H9 (cell line): Measurements from ENCODE around the gene SELENOM. TPM values are rescaled to one million over a fixed set of nuclear protein-coding genes. Genes with fewer than 3 reads are reported as not detected.
"Not testable (repeated sequence)": the region's sequence is repeated elsewhere in the genome, so short reads cannot be mapped to it uniquely, and the experiment has no call there.

Source experiments
- DNase-seq: peaks from one replicate; pipeline ENCODE4 v3.0.0-alpha.2; 2017
- H2AFZ ChIP-seq: one replicate; pipeline ENCODE4 v1.6.1; 2013; ENCODE audit warnings: mild to moderate bottlenecking, low read length, control low read depth, moderate library complexity
- H2AK5ac ChIP-seq: 2 replicates; pipeline ENCODE4 v1.6.1; 2013; ENCODE audit warnings: low read length, control low read depth, mixed read lengths; ENCODE audit not compliant: insufficient read length
- H2BK120ac ChIP-seq: one replicate; pipeline ENCODE4 v1.6.1; 2013; ENCODE audit warnings: low read depth, mild to moderate bottlenecking, low read length, control low read depth, inconsistent platforms; ENCODE audit not compliant: poor library complexity, severe bottlenecking
- H2BK12ac ChIP-seq: 2 replicates; pipeline ENCODE4 v1.6.1; 2013; ENCODE audit warnings: low read length, control low read depth, mixed read lengths, low read depth; ENCODE audit not compliant: insufficient read length
- H2BK15ac ChIP-seq: 2 replicates; pipeline ENCODE4 v1.6.1; 2013; ENCODE audit warnings: low read depth, low read length, control low read depth
- H2BK20ac ChIP-seq: one replicate; pipeline ENCODE4 v1.6.1; 2013; ENCODE audit warnings: low read depth, mild to moderate bottlenecking, low read length, control low read depth, inconsistent platforms; ENCODE audit not compliant: poor library complexity, severe bottlenecking
- H2BK5ac ChIP-seq: 2 replicates; pipeline ENCODE4 v1.6.1; 2013; ENCODE audit warnings: low read length, control low read depth, mixed read lengths; ENCODE audit not compliant: insufficient read length
- H3K14ac ChIP-seq: 2 replicates; pipeline ENCODE4 v1.6.1; 2013; ENCODE audit warnings: low read length, control low read depth; ENCODE audit not compliant: insufficient read depth
- H3K18ac ChIP-seq: 2 replicates; pipeline ENCODE4 v1.6.1; 2013; ENCODE audit warnings: low read depth, mild to moderate bottlenecking, mixed read lengths, low read length, control low read depth; ENCODE audit not compliant: insufficient read length
- H3K23ac ChIP-seq: 2 replicates; pipeline ENCODE4 v1.6.1; 2013; ENCODE audit warnings: low read length, control low read depth, mixed read lengths, low read depth; ENCODE audit not compliant: insufficient read length
- H3K23me2 ChIP-seq: 2 replicates; pipeline ENCODE4 v1.6.1; 2013; ENCODE audit warnings: low read depth, mild to moderate bottlenecking, mixed read lengths, low read length, control low read depth; ENCODE audit not compliant: insufficient read length, poor library complexity, severe bottlenecking
- H3K27ac ChIP-seq: 2 replicates; pipeline ENCODE4 v1.5.1; 2013; ENCODE audit warnings: low read length, control low read depth, mixed read lengths, low read depth; ENCODE audit not compliant: insufficient read length
- H3K27me3 ChIP-seq: 2 replicates; pipeline ENCODE4 v1.6.1; 2013; ENCODE audit warnings: low read length, control low read depth, inconsistent platforms; ENCODE audit not compliant: insufficient read depth
- H3K4ac ChIP-seq: 2 replicates; pipeline ENCODE4 v1.6.1; 2013; ENCODE audit warnings: low read depth, mild to moderate bottlenecking, control low read depth, inconsistent platforms, low read length, moderate library complexity
- H3K4me1 ChIP-seq: 2 replicates; pipeline ENCODE4 v1.6.1; 2013; ENCODE audit warnings: low read length, control low read depth, inconsistent platforms; ENCODE audit not compliant: insufficient read depth
- H3K4me2 ChIP-seq: 2 replicates; pipeline ENCODE4 v1.6.1; 2013; ENCODE audit warnings: low read length, control low read depth, mixed read lengths; ENCODE audit not compliant: insufficient read length, insufficient read depth
- H3K56ac ChIP-seq: 2 replicates; pipeline ENCODE4 v1.6.1; 2013; ENCODE audit warnings: low read depth, mild to moderate bottlenecking, mixed read lengths, low read length, control low read depth; ENCODE audit not compliant: insufficient read length
- H3K79me1 ChIP-seq: 2 replicates; pipeline ENCODE4 v1.6.1; 2013; ENCODE audit warnings: low read depth, mild to moderate bottlenecking, moderate library complexity, low read length, control low read depth, inconsistent platforms; ENCODE audit not compliant: insufficient read depth, poor library complexity, severe bottlenecking
- H3K79me2 ChIP-seq: 2 replicates; pipeline ENCODE4 v1.6.1; 2013; ENCODE audit warnings: low read length, control low read depth, inconsistent platforms; ENCODE audit not compliant: insufficient read depth
- H3K9ac ChIP-seq: 2 replicates; pipeline ENCODE4 v1.6.1; 2013; ENCODE audit warnings: low read length, control low read depth, mixed read lengths; ENCODE audit not compliant: insufficient read length; ENCODE audit errors: extremely low read depth
- H3K9me3 ChIP-seq: one replicate; pipeline ENCODE4 v1.6.1; 2013; ENCODE audit warnings: low read depth, low read length, inconsistent platforms; ENCODE audit not compliant: control insufficient read depth
- H3T11ph ChIP-seq: one replicate; pipeline ENCODE4 v1.6.1; 2013; ENCODE audit warnings: mild to moderate bottlenecking, low read length, control low read depth, inconsistent platforms
- H4K20me1 ChIP-seq: one replicate; pipeline ENCODE4 v1.6.1; 2013; ENCODE audit not compliant: control insufficient read depth, insufficient read length, insufficient read depth
- H4K5ac ChIP-seq: 2 replicates; pipeline ENCODE4 v1.6.1; 2013; ENCODE audit warnings: low read depth, mild to moderate bottlenecking, mixed read lengths, low read length, control low read depth; ENCODE audit not compliant: insufficient read length
- H4K8ac ChIP-seq: replicated peaks from 2 replicates; pipeline ENCODE4 v1.6.1; 2013; ENCODE audit warnings: low read length, control low read depth, mixed read lengths, low read depth; ENCODE audit not compliant: insufficient read length
- H4K91ac ChIP-seq: 2 replicates; pipeline ENCODE4 v1.6.1; 2013; ENCODE audit warnings: low read depth, mild to moderate bottlenecking, moderate library complexity, mixed read lengths, low read length, control low read depth; ENCODE audit not compliant: insufficient read length
- H3K27ac Mint-ChIP-seq, 3 experiments: 2 replicates in 2 of 3; 3 replicates in 1 of 3; pipeline ENCODE4 v1.8.0; 2020 to 2021; ENCODE audit warnings: mixed read lengths in 3 of 3, mild to moderate bottlenecking in 1 of 3, moderate library complexity in 1 of 3
- H3K27me3 Mint-ChIP-seq: 2 replicates; pipeline ENCODE4 v1.8.0; 2021; ENCODE audit warnings: low read depth, mild to moderate bottlenecking, moderate library complexity, mixed read lengths
- H3K36me3 Mint-ChIP-seq, 3 experiments: 2 replicates in 2 of 3; 3 replicates in 1 of 3; pipeline ENCODE4 v1.8.0; 2020 to 2021; ENCODE audit warnings: low read depth in 3 of 3, mixed read lengths in 3 of 3; ENCODE audit not compliant: insufficient read depth in 1 of 3
- H3K4me1 Mint-ChIP-seq, 2 experiments: 2 replicates each; pipeline ENCODE4 v1.8.0; 2020; ENCODE audit warnings: mixed read lengths in 2 of 2
- H3K4me3 Mint-ChIP-seq, 2 experiments: 2 replicates in 1 of 2; 3 replicates in 1 of 2; pipeline ENCODE4 v1.8.0; 2020 to 2021; ENCODE audit warnings: mild to moderate bottlenecking in 2 of 2, mixed read lengths in 2 of 2, moderate library complexity in 1 of 2
- H3K9me3 Mint-ChIP-seq, 2 experiments: 2 replicates in 1 of 2; 3 replicates in 1 of 2; pipeline ENCODE4 v1.8.0; 2020; ENCODE audit warnings: mild to moderate bottlenecking in 2 of 2, mixed read lengths in 2 of 2, moderate library complexity in 1 of 2
- WGBS: extraction: QIAGEN DNeasy Blood & Tissue Kit; methylation state at CpG from one replicate; pipeline ENCODE4 v1.1.7; 2013; ENCODE audit warnings: missing lambda C conversion rate, low lambda C conversion rate, mixed read lengths; ENCODE audit not compliant: insufficient read length; ENCODE audit errors: extremely low coverage; 5-methylcytosine and 5-hydroxymethylcytosine counted together
- total RNA-seq: library from RNA; stranded (reverse); gene quantifications from 2 replicates; pipeline ENCODE4 v1.2.1, GENCODE V29; 2021

The SELENOM gene
- total RNA-seq, 1 experiment from 2014 or later: 18.6 TPM

DNA sequence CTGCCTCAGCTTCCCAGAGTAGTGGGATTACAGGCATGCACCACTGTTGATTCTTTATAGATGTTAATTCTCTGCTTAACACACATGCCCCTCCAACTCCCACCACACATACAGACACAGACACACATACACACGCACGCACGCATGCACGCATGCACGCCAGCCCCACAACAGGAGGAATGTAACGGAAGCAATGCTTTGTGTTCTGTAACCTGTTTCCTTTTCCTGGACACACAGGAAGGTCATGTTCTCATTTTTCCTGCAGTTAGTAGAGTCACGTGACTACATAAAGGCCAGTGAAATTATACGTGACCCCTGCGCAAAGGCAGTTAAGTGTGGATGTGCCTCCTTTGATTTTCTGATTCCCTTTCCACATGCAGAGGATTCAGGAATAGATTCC, 34.2 kb downstream of the SELENOM start:
- not testable (repeated sequence) for H3K27ac Mint-ChIP-seq
- WGBS: no CpG with 5 or more reads among the region's 9 CpGs

DNA sequence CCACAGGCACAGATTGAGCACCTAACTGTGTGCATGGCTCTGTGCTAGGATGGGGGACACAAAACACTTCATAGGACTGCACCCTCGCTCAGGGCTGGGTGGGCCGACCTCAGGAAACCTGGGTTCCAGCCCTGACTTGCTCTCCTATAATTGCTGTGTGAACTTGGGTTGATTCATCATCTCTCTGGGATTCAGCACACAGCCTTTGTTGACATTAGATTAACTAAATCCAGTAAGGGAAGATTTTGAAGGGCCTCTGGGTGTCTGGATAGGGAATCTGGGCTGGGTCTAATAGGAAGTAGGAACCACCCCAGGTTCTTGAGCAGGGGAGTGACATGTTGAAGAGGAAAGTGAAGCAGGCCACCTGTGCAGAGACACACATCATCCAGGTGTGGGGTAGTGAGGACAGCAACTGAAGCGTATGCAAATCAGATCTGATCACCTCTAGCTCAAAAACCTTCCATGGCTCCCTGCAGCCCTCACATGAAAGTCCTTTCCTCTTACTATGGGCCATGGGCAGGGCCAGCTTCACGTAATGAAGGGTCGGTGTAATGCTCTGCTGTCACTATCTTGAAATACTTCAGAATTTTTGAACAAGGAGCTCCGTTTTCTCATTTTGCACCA, 37.6 kb downstream of the SELENOM start:
- H3K4me3 Mint-ChIP-seq, H4K91ac ChIP-seq, H3K79me2 ChIP-seq, H3K36me3 Mint-ChIP-seq, H3K4me1 Mint-ChIP-seq, H3K27me3 ChIP-seq, H3K18ac ChIP-seq, H2AK5ac ChIP-seq, H4K8ac ChIP-seq, H3K27ac ChIP-seq, H3T11ph ChIP-seq, H3K9me3 ChIP-seq, H3K56ac ChIP-seq, H3K4ac ChIP-seq, H2AFZ ChIP-seq, H3K23me2 ChIP-seq, DNase-seq, H3K23ac ChIP-seq, H3K4me2 ChIP-seq, H2BK120ac ChIP-seq, H4K20me1 ChIP-seq, H3K9me3 Mint-ChIP-seq, H2BK12ac ChIP-seq, H3K79me1 ChIP-seq, H3K9ac ChIP-seq, H2BK20ac ChIP-seq, H3K14ac ChIP-seq, H3K4me1 ChIP-seq, H2BK15ac ChIP-seq, H3K27ac Mint-ChIP-seq, H2BK5ac ChIP-seq, H4K5ac ChIP-seq: not testable (repeated sequence)
- no CpG with 5 or more reads among the region's 6 CpGs for WGBS
- H3K27me3 Mint-ChIP-seq: peaks cover 11% of the 10 kb centered on the region

More for the DNA sequence above, 34.2 kb downstream of the SELENOM start:
- H2AK5ac ChIP-seq, H2BK5ac ChIP-seq, H3K36me3 Mint-ChIP-seq, H3K56ac ChIP-seq, H3K79me1 ChIP-seq, H3K4me3 Mint-ChIP-seq, H3K27ac ChIP-seq, H3K9ac ChIP-seq, H2AFZ ChIP-seq, H3K4me1 Mint-ChIP-seq, H3K79me2 ChIP-seq, H3T11ph ChIP-seq, DNase-seq, H4K5ac ChIP-seq, H3K18ac ChIP-seq, H2BK20ac ChIP-seq, H4K8ac ChIP-seq, H3K23ac ChIP-seq, H4K20me1 ChIP-seq, H3K27me3 ChIP-seq, H2BK12ac ChIP-seq, H2BK15ac ChIP-seq, H2BK120ac ChIP-seq, H3K4me2 ChIP-seq, H4K91ac ChIP-seq, H3K14ac ChIP-seq, H3K23me2 ChIP-seq, H3K4ac ChIP-seq, H3K9me3 Mint-ChIP-seq, H3K9me3 ChIP-seq, H3K4me1 ChIP-seq: not testable (repeated sequence)
- H3K27me3 Mint-ChIP-seq: peaks cover 13% of the 10 kb centered on the region
